ENCODE data around the gene SYCP2L. TPM values are rescaled to one million over a fixed set of nuclear protein-coding genes. Genes with fewer than 3 reads are reported as not detected.
"Not testable (repeated sequence)": the region's sequence is repeated elsewhere in the genome, so short reads cannot be mapped to it uniquely, and the experiment has no call there.

Gene SYCP2L
- total RNA-seq, 1 donor from 2014 or later = 1.00 TPM

DNA sequence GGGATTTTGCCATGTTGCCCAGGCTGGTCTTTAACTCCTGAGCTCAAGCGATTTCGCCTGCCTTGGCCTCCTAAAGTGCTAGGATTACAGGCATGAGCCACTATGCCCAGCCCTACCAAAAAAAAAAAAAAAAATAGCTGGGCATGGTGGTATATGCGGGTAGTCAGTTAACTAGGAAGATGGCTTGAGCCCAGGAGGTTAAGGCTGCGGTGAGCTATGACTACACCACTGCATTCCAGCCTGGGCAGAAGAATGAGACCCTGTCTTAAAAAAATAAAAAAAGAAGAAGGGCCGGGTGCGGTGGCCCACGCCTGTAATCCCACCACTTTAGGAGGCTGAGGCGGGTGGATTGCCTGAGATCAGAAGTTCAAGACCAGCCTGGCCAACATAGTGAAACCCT lies 107.0 kb downstream of the SYCP2L start:
- DNase-seq (ENCODE audit: low spot score) = no peak
- intact Hi-C loops (cut with DNase I) = no loop called here

DNA sequence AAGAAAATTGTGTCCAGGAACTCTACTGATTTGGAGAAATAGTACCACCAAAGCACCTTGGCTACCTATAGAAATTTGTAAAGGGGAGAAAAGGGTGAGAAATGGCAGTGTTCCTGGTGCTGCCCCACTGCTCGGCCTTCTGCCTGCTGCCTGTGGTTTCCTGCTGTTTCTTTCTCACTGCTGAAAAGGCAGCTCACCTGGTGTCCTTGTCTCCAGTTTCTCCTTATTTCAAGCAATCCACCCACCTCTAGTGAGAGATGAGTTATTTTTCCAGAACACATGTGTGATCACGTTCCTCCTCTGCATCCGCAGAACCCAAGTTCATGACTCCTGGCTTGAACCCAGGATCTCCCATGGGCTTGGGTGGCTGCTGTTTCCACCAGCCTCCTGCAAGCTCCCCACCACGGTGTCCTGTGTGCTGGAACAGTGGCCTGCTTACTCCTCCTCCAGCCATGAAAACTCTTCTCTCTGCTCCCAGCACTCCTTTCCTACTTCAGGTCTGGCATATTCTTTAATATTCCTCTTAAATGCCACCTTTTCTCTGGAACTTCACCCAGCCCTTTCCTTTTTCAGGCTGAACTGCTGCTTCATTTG lies 108.4 kb downstream of the SYCP2L start:
- no peak for DNase-seq (ENCODE audit: low spot score)
- intact Hi-C loops (cut with DNase I) = no loop called here

DNA sequence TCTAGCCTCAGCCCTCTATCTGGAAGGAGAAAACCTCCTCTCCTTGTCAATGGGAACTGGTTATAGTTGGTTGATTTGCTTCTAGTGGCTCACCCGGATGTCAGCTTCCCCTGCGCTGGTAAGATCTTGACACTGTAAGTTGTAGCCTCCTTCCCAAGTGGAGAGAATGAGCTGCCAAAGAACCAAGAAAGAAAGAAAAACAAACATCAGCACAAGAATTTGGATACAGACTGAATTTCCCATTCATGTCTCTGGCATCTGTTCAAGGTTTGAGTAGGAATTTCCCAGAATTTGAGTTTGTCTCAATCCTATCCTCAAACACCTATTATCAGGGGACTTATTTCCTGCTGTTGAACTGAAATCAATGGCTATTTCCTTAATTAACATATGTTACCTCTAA lies 113.1 kb downstream of the SYCP2L start:
- no peak for DNase-seq (ENCODE audit: low spot score)
- intact Hi-C loops (cut with DNase I) = no loop called here

GRCh38 chr6:11002176-11002575 lies 115.3 kb downstream of the SYCP2L start:
- no peak for DNase-seq (ENCODE audit: low spot score)
- intact Hi-C loops (cut with DNase I) = no loop called here

DNA sequence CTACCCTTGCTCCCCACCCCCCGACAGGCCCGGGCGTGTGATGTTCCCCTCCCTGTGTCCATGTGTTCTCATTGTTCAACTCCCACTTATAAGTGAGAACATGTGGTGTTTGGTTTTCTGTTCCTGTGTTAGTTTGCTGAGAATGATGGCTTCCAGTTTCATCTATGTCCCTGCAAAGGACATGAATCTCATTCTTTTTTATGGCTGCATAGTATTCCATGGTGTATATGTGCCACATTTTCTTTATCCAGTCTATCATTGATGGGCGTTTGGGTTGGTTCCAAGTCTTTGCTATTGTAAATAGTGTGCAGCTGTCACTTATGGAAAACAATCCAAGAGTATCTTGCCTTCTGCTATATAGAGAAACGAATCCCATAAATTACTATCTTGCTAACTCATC lies 116.4 kb downstream of the SYCP2L start:
- intact Hi-C loops (cut with DNase I); DNase-seq (ENCODE audit: low spot score): not testable (repeated sequence)

- DNase-seq (ENCODE audit: low spot score) = no peak
- intact Hi-C loops (cut with DNase I) = no loop called here
Observed at GRCh38 chr6:11006061-11006460, 119.2 kb downstream of the SYCP2L start.

DNA sequence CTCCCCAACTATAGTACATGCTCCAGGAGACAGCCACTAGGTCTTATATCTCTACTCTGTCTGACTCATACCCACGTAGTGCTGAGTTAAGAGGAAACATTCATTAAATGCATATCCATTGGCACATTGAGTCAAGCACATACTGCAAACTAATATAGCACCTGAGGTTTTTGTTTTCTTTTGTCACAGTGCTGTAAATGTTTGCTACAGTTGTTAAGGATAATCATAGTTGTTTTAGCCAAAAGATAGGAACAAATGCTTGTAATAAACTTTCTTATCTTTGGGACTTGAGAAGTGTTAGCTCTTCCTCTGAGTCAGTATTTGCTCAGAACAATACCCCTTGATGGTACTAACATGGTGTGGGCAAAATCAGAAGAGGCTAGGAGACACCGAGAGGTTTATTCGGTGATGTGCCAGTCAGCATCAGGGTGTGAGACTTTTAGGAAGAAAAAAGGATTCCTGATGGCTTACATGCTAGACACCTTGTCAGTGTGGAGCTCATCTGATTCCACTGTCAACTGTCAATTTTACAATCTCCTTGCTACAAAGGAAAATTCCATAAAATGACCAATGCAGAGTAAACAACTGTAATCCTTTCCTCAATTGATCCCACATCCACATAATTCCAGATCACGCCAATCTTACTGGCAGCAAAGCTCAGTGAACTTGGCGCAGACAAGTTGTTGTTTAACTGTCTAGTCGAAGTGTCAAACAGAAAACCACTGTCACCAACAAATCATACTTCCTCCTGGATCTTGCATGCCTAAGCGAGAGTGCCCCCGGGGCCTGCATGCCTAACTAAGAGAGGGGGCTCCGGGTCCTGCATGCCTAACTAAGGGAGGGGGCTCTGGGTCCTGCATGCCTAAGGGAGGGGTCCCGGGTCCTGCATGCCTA lies 121.1 kb downstream of the SYCP2L start:
- intact Hi-C loops (cut with DNase I) = no loop called here
- no peak for DNase-seq (ENCODE audit: low spot score)

DNA sequence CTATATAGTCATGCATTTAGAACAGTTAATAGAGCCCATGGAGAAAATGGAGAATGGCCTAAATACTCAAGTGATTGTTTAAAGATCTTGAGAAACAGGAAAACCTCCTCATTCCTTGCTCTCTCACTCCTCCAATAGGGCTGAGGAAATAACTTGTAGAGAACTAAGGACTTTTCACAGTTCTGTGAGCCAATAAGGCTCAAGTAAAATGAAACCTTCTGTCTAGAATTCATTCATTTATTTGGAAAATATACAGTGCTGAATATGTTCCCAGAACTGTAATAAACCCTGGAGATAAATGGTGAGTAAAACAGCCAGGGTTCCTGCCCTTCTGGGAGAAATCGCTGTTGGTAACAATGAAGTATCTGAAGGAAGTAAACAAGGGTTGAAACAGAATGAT lies 122.0 kb downstream of the SYCP2L start:
- intact Hi-C loops (cut with DNase I) = no loop called here
- no peak for DNase-seq (ENCODE audit: low spot score)

- DNase-seq (ENCODE audit: low spot score) = no peak
- intact Hi-C loops (cut with DNase I) = no loop called here
Observed at GRCh38 chr6:11009353-11009752, 122.5 kb downstream of the SYCP2L start.

DNA sequence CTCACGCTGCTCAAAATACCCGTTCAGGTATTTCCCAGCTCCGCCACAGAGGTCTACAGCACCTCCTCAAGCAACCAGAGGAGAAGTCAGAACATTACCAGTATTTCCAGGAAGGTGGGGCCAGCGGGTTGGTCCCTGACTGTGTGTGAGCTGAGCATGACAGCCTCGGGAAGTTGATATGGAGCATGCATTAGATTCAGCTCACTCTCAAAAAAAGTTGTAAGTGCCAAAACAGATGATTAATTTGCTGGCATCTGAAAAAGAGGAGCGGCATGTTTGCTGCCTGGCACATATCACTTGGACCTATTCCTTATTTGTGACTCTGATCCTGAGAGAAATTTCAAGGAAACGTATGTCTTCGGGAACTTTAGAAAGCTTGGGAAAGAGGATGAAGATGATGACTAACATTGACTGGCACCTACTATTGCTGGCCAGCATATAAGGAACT lies 125.0 kb downstream of the SYCP2L start:
- intact Hi-C loops (cut with DNase I) = no loop called here
- no peak for DNase-seq (ENCODE audit: low spot score)

DNA sequence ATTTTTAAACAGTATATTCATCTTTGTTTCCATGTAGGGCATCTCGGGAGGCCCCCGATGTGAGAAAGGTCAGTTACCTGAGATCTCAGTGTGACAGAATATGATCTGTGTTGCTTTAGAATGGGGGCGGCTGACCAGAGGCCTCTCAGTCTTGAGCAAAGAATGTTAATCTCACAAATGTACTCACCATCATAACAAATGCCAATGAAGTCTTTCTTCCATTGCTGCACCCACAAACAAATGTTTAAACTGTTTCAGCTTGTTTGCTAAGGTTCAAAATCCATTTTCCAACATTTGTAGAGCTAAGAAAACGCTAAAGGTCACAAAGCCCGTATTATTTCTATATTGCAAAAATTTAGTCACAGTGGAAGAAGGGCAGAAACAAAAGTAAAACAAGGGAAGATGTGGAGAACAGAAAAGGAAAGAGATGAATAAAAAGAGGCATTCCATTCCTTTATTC lies 125.5 kb downstream of the SYCP2L start:
- intact Hi-C loops (cut with DNase I) = no loop called here
- DNase-seq (ENCODE audit: low spot score) = no peak

- no peak for DNase-seq (ENCODE audit: low spot score)
- intact Hi-C loops (cut with DNase I) = no loop called here
Observed at GRCh38 chr6:11012976-11013720, 126.3 kb downstream of the SYCP2L start.

GRCh38 chr6:11013721-11014070 lies 126.8 kb downstream of the SYCP2L start:
- DNase-seq (ENCODE audit: low spot score) = no peak
- intact Hi-C loops (cut with DNase I) = no loop called here

- DNase-seq (ENCODE audit: low spot score) = no peak
- intact Hi-C loops (cut with DNase I) = no loop called here
Observed at GRCh38 chr6:11015102-11015501, 128.2 kb downstream of the SYCP2L start.

GRCh38 chr6:11016452-11016851 lies 129.6 kb downstream of the SYCP2L start:
- no peak for DNase-seq (ENCODE audit: low spot score)
- intact Hi-C loops (cut with DNase I) = no loop called here

DNA sequence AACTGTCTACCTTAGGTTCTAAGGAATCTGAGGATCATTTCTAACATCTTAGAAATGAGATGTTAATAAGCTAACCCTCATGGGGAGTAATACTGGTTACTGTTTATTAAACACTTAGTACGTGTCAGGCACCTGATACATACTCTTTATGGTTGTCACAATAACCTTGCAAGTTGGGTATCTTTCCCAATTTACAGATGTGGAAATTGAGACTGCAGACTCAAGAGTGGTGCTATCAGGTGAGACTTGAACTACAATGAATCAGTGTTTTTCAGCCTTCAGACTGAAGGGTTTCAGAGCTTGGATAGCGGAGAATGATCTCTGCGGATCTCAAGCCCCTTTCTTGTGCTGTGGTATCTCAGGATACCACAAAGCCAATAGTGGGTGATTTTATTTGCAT lies 130.2 kb downstream of the SYCP2L start:
- DNase-seq (ENCODE audit: low spot score) = no peak
- intact Hi-C loops (cut with DNase I) = no loop called here

DNA sequence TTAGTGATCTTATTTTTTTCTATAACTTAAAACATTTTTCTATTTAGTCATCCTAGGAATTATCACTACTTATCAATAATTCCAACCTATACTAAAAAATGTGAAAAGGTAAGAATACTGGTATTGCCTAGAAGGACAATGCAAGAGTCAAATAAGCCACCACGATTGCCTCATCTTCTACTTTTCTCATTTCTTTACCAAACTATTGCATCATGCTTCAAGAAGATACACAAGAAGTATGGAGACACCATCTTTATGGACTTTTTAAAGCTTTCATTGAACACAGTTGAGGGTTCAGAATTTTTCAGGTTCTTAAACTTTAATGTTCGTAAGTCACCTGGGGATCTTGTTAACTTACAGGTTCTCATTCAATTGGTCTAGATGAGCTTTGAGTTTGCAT lies 131.4 kb downstream of the SYCP2L start:
- intact Hi-C loops (cut with DNase I) = no loop called here
- DNase-seq (ENCODE audit: low spot score) = no peak

DNA sequence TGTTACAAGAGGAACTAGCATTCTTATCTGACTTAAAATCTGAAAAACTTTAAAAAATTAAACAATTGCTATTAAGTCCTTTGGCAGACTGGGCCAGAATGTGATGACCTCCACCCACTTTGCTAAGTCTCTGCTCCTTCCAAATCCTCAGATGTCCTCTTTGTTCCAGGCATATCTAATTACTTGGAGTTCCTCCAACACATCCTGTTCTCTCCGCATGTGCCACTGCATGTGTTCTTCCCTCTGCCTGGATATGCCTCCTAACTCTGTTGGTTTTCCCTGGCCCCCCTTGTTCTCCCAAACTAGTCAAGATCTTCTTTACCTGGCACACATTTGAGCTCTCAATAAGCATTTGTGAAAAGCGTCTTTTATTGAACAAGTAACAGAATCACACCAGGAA lies 134.2 kb downstream of the SYCP2L start:
- intact Hi-C loops (cut with DNase I) = no loop called here
- DNase-seq (ENCODE audit: low spot score) = no peak

- intact Hi-C loops (cut with DNase I) = no loop called here
Observed at GRCh38 chr6:11021714-11022113, 134.9 kb downstream of the SYCP2L start.

DNA sequence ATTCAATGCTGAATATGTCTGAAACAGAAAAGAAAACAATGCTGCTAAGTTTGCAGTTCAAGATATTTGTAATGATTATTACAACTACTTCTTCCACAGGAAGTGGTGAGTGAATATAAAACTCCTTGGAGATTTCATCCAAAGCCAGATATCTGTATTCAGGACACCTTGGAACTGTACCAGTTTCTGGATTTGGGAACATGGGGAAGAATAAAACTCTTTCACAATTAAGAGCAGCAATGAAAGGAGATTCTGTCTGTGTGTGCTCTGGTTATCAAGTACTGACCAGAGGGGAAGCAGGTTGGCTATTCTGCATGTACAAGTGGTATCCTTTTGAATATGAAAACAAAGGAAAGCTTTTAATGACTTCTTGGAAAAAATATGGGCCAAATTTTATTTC lies 136.2 kb downstream of the SYCP2L start:
- no peak for DNase-seq (ENCODE audit: low spot score)
- intact Hi-C loops (cut with DNase I) = no loop called here

More at GRCh38 chr6:11021714-11022113, 134.9 kb downstream of the SYCP2L start:
- DNase-seq (ENCODE audit: low spot score) = no peak

Measured in cardiac septum (tissue), 1 donor.